Stimulated activated CD4-positive, alpha-beta T cell treated with anti-CD3 and anti-CD28 coated beads, Interleukin-4, amount 100 ng/mL, for 24 hours (primary cell): ENCODE data around the gene DOHH.
"Not testable (repeated sequence)": the region's sequence is repeated elsewhere in the genome, so short reads cannot be mapped to it uniquely, and the experiment has no call there.

Experiments used
- DNase-seq: peaks from one replicate; pipeline ENCODE4 v3.0.0-alpha.2; 2020

Gene DOHH

DNA sequence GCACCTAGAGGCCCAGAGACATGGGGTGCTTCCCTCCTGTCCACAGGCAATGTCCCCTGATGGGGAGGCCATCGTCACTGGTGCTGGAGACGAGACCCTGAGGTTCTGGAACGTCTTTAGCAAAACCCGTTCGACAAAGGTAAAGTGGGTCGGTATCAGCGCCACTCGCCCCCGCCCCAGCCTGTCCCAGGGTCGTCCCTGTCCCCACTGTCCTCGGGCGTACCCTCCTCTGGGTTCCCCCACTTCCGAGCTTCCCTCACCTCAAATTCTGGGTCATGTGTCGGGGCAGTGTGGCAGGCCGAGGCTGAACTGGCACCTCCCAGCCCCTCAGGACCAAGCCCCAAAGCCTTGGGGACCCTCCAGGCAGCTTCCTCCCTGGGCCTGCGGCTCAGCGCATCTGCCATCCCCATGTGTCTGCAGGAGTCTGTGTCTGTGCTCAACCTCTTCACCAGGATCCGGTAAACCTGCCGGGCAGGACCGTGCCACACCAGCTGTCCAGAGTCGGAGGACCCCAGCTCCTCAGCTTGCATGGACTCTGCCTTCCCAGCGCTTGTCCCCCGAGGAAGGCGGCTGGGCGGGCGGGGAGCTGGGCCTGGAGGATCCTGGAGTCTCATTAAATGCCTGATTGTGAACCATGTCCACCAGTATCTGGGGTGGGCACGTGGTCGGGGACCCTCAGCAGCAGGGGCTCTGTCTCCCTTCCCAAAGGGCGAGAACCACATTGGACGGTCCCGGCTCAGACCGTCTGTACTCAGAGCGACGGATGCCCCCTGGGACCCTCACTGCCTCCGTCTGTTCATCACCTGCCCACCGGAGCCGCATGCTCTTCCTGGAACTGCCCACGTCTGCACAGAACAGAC, 34.1 kb upstream of the DOHH start:
- DNase-seq = no peak

DNA sequence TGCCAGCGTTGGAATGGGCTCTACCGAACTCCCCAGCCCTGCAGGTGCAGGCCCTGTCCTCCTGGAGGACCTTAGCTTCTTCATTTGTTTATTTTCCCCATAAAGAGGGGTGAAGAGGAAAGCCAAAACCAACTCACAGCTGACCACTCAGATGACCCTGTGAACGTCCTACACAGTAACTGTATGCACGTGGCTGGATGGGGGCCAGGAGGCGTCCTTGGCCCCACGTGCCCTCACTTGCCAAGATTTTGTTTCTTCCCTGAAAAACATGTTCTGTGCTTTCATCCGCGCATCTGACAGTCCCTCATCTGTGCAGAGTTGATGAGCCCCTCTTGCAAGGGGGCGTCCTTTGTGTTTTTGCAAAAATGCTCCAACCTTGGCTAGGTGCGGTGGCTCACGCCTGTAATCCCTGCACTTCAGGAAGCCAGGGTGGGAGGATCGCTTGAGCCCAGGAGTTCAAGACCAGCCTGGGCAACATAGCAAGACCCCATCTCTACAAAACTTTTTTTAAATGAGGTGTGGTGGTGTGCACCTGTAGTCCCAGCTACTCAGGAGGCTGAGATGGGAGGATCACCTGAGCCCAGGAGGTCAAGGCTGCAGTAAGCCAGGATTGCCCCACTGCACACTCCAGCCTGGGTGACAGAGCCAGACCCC, 33.2 kb upstream of the DOHH start:
- DNase-seq = no peak

DNA sequence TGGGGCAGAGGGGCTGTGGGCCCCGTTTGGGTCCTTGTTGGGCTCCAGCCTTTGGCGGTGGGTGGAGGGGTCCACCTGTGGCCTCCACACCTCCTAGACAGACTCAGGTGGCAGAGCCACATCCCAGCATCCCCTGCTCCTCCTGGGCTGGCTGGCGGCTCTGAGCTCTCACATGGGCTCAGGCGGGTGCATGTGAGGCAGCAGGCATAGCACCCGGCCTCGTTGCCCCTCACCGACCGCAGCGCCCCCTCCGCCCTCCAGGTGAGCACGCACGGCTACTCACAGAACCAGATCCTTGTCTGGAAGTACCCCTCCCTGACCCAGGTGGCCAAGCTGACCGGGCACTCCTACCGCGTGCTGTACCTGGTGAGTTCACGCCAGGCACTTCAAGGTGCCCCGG, 32.6 kb upstream of the DOHH start:
- no peak for DNase-seq

DNA sequence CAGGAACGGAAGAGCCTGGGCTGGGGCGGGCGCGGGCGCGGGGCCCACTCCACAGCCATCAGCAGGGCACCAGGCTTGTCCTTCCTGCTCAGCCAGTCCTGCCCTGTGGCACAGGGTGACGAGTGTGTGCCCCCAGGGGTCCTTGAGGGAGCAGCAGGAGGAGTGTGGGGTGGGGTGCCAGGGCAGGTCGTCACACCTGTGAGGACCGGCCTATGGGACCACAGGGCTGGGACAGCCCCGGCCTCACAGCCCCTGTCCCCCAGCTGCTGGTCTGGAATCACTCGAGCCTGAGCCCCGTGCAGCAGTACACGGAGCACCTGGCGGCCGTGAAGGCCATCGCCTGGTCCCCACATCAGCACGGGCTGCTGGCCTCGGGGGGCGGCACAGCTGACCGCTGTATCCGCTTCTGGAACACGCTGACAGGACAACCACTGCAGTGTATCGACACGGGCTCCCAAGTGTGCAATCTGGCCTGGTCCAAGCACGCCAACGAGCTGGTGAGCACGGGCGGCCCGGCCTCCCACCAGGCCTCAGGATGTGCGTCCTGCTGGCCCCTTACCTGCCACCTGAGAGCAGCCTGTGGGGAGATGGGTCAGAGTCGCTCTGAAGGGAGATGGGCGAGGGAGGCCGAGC, 31.8 kb upstream of the DOHH start:
- DNase-seq = no peak

DNA sequence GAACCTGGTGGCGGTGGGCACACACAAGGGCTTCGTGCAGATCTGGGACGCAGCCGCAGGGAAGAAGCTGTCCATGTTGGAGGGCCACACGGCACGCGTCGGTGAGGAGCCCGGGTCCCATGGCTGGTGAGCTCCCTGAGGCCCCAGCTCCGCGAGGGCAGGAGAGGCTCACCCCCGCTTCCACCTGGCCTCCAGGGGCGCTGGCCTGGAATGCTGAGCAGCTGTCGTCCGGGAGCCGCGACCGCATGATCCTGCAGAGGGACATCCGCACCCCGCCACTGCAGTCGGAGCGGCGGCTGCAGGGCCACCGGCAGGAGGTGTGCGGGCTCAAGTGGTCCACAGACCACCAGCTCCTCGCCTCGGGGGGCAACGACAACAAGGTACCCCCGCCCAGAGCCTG, 31.2 kb upstream of the DOHH start:
- no peak for DNase-seq

DNA sequence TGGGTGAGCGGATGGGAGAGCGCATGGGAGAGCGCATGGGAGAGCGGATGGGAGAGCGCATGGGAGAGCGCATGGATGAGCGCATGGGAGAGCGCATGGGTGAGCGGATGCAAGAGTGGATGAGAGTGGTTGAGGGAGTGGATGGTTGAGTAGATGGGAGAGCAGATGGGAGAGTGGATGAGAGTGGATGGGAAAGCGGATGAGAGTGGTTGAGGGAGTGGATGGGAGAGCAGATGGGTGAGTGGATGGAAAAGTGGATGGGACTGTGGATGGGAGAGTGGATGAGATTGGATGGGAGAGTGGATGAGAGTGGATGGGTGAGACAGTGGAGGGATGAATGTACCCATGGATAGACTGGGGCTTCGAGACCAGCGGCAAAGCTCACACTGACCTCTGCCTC, 29.9 kb upstream of the DOHH start:
- no peak for DNase-seq

DNA sequence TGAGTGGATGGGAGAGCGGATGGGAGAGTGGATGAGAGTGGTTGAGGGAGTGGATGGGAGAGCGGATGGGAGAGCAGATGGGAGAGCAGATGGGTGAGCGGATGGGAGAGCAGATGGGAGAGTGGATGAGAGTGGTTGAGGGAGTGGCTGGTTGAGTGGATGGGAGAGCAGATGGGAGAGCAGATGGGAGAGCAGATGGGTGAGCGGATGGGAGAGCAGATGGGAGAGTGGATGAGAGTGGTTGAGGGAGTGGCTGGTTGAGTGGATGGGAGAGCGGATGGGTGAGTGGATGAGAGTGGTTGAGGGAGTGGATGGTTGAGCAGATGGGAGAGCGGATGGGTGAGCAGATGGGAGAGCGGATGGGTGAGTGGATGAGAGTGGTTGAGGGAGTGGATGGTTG, 28.8 kb upstream of the DOHH start:
- not testable (repeated sequence) for DNase-seq

DNA sequence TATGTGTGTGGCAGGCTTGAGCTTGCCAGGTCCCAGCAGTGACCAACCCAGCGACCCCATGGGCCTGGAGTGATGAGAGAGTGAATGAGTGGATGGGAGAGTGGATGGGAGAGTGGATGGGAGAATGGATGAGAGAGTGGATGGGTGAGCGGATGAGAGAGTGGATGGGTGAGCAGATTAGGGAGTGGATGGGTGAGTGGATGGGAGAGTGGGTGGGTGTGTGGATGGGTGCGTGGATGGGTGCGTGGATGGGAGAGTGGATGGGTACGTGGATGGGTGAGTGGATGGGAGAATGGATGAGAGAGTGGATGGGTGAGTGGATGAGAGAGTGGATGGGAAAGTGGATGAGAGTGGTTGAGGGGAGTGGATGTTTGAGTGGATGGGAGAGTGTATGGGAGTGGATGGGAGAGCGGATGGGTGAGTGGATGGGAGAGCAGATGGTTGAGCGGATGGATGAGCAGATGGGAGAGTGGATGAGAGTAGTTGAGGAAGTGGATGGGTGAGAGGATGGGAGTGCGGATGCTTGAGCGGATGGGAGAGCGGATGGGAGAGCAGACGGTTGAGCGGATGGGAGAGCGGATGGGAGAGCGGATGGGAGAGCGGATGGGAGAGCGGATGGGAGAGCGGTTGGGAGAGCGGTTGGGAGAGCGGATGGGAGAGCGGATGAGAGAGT, 28.2 kb upstream of the DOHH start:
- no peak for DNase-seq

DNA sequence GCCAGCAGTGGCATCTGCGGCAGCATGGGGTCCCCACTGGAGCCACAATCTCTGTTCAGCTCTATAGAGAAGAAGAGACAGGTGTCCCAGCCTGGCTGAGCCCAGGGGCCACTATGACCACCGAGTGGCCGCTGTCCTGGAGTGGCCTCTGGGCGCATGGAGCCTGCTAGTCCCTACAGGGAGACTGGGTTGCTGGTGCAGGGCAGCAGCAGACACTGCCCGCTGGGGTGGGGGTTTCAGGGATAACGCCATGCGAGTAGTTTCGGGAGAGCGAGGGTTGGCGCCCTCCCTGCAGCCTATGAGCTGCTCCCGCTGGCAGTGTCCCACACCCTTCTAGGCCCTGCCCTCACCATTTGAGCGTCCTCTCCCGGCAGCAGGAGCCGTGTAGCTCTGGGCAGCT, 27.6 kb upstream of the DOHH start:
- DNase-seq = no peak

DNA sequence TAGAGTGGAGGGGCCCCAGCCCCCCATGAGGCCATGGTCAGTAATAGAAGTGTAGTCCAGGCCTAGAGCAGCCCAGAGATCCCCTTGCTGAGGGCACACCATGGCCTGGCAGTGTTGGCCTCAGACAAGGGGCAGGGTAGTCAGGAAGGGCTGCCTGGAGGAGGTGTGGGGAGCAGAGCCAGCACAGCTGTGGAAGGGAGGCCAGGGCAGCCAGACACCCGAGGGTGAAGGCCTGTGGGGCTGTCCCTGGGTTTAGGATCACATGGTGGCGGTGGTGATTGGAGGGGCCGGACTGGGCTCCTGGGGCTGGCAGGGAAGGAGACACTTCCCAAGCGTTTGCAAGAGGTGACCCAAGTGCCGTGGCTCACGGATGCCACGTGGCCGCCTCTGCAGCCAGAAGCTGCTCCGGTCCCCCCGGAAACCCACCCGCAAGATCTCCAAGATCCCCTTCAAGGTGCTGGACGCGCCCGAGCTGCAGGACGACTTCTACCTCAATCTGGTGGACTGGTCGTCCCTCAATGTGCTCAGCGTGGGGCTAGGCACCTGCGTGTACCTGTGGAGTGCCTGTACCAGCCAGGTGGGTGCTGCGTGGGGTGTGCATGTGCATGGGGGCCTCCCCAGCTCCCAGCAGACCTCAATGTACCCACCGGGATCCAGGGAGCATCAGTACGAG, 26.9 kb upstream of the DOHH start:
- no peak for DNase-seq

DNA sequence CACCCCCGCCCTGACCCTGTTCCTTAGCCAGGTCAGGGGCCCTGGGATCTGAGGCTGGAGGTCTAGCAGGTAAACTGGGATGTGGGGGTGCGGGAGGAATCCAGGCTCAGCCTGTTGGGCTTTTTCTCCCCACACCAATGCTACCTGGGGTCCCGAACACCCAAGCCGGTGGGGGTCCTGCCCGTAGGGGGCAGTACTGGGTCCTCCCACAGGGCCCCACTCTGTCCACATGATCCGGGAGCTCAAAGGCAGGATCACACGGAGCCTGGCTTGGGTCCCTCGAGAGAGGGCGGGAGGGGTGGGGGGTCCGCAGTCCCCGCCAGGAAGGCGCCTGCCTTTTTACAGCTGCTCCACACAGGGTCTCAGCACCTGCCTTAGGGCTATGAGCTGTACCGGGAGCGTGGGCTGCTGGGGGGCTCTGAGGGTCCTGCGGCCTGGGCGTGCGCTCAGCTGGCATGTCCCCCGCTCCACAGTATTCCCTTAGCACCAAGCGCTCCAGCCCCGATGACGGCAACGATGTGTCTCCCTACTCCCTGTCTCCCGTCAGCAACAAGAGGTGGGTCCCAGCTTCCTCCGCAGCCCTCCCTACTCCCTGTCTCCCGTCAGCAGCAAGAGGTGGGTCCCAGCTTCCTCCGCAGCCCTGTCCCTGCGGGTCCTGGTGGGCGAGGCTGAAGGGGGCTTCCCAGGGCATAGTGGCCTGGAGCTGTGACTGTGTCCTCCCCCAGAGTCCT, 26.2 kb upstream of the DOHH start:
- no peak for DNase-seq

DNA sequence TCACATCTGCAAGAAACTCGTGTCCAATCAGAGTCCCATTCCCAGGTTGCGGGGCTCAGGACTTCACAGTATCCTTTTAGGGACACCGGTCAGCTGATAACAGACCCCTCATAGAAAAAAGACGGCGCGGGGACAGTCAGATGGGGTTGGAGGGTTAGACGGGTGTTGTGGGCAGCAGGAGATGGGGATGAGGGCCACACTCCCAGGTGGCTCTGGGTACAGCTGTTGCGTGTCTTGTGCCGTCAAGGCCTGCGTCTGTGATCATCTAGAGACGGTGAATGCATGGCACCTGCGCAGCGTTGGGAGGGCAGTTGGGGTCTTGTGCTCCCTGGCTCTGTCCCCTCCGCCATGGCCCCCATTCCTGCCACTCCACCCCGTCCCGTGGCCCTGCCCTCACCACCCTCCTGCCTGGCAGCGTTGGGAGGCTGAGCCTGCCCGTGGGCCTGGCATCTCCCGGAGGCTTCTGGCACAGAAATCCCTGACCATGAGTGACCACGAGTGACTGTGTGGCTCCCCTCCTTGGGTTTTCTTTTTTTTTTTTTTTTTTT, 24.5 kb upstream of the DOHH start:
- DNase-seq = no peak

DNA sequence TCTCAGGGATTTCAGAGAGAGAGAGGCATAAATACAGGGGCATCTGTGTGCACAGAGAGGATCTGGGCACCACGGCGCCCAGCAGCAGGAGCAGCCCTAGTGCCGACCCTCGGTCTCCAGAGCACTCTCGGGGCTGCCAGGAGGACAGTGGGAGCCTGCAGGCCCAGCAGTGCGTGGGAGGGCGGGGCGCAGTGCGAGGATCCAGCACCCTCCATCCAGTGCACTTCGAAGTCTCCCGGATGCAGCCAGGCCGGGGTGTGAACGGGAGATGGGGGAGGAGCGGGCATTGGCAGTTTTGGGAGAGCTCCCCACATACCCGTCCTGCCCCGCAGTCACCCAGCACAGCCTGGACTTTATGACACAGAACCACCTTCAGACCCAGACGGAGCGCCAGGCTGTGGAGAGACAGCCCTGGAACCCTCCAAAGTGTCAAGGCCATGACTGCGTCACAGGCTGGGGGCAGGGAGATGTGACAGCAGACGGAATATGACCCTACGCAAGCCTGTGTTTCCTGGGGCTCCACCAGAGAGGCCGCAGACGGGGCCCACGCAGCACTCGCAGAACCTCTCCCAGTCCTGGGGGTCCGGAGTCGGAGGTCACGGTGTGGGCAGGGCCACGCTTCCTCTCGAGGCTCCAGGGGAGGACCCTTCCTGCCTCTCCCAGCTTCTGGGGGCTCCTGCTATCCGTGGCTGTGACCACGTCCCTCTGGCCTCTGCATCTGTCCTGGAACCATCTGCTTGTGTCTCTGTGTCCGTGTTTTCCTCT, 23.8 kb upstream of the DOHH start:
- DNase-seq = no peak

DNA sequence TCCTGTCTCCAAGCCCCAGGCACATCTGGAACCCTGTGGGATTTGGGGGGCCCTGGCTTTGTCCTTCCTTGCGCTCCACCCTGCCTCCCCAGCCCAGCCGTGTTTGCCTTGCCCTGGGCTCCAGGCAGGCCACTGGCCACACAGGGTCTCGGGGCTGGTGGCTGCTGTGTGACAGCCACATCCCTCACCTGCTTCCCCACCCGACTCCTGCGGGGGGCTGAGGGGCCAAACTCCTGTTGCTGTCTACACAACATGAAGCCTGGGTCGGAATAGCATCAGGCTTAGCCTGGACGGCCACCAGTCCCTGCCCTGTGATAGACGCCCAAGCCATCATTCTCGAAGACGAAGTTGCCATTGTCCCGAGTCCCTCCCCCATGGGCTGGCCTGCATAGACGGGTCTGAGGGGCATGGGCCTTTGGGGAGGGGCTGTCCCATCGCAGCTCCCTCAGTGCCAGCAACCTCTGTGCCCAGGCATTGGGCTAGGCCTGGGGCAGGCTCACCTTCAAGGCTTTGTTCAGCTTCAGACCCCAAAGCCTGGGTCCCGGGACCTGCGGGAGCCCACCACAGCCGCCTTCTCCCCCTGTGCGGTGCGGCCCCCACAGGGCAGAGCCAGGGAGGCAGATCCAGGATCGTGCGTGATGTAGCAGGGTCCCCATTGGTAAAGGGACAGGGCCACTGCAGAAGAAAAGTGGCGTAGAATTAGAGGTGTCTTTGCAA, 23.0 kb upstream of the DOHH start:
- DNase-seq = no peak

DNA sequence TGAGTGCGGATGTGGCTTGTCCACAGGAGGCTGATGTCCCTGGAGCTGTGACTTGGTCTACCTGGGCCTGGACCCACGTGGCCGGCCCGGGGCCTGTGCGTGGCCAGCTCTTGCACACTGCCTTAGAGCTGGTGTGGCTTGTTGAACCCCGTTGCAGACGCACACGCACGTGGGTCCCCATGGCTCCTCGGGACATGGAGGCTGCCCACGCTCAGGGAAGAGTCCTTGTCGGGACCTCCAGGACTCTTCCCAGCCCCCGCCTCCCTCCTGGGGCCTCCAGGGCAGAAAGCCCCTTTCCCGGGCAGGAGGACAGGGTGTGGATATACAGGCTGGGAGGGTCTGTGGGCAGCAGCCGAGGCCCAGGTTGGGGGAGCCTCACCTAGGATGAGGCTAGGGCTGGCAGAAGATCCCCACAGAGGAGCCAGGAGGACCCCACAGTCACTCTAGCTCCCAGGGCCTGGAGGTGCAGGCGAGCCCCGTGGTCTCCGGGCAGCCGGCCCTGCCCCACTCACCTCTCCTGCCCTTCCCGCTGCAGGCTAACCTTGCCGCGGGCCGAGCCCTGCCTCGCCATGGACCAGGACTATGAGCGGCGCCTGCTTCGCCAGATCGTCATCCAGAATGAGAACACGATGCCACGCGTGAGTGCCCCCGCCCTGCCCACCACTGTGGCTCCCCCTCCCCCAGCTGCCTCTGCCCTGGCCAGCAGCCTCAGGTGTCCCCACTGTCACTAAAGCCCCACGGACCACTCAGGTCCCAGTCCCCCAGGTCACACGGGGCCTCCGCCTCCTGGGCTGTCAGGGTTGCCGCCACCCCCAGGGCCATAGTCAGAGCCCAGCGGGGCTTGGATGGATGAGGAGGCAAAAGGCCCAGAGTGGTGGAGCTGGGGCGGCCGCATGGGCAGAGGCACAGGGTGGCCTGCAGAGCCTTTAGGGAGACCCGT, 22.2 kb upstream of the DOHH start:
- DNase-seq = no peak

DNA sequence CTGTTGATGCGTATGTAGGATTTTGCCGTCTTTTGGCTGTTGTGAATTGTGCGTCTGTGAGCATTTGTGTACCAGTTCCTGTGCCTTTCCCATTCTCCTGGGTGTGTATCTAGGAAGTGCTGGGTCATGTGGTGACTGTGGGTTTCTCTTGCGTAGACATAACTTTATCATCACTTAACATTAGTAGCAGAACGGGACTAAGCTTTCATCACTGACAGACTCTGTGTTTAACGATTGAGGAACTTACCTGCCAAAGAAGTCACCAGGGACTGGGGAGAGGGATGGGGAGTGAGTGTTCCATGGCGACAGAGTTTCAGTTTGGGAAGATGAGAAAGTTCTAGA, 20.6 kb upstream of the DOHH start:
- DNase-seq = no peak

DNA sequence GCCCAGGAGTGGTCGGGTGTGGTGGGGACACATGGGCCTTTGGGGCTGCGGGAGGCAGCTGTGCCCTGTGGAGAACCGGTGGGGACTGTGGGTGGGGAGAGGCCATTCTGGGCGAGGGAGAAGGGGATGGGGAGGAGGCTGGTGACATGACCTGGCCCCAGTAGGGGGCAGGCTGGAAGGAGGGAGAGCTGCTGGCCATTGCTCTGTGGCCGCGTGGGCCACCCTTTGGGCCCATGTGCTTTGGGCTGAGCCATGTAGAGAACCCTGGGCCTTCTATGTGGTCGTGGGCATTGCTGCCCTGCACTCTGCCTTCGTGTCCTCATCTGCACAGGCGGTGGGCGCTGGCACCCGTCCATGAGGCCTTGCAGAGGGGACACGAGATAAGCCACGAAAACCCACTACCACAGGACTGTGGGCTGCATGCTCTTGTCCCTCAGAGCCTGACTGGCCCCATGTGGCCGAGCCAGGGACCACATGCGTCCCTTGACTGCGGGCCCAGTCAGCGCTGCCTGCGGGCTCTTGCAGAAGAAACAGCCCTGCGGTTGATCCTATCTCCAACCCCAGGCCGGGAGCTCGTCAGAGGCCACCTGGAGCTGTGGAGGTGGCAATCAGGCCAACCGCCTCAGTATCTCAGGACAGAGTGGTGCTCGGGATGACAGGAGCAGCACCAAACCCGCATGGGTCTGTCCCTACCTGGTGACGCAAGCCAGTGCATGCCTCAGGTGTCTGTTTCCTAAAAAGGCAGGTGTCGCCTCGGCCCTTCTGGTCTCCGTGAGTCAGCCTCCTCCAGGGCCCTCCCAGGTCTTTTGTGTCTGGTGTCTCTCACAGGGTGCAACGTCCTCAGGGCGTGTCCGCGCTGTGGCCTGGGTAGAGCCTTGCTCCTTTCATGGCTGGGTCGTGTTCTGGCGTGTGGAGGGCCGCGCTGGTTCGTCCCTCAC, 20.0 kb upstream of the DOHH start:
- DNase-seq = no peak

DNA sequence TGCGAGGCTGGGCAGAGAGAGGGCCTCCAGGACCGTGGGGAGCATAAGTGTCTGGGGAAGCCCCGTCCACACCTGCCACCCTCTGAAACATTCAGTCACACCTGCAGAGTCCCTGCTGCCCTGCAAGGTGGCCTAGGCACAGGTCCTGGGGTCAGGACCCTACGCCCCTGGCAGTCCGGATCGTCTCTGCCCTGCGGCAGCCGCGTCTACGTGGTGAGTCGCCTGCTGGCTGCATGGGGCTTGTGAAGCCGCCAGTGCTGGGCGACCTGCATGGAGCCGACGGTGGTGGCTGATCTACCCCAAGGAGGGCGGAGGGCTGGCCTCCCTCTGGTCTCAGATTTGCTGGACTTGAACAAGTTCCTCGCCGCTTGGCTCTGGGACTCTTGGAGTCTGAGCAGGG, 18.7 kb upstream of the DOHH start:
- no peak for DNase-seq
